ENCODE data around the gene PIGU. TPM values are rescaled to one million over a fixed set of nuclear protein-coding genes. Genes with fewer than 3 reads are reported as not detected.
"Not testable (repeated sequence)": the region's sequence is repeated elsewhere in the genome, so short reads cannot be mapped to it uniquely, and the experiment has no call there.

Gene PIGU
- total RNA-seq, 1 donor from 2014 or later, result 46.2 TPM

DNA sequence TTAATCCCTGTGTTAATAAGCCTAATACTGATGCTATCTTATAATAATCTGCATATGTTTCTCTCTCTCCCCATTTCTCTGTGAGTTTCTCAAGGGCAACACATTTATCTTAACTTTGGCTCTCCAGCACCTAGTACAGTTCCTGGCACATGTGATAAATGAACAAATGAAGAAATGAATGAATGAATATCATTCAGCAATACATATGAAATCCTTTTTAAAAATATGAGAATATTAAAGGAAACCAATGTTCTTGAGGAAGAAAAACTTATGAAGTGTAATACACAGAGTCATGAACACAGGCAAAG, 55.9 kb downstream of the PIGU start:
- Mint-ChIP-seq H3K4me3 (no peak overlapping the region), H3K9me3 (no peaks in the 10 kb centered on the region), H3K4me1 (ENCODE audit: unreplicated experiment) (peaks cover 13% of the 10 kb centered on the region), H3K27me3 (no peaks in the 10 kb centered on the region), H3K36me3 (peaks cover 34% of the 10 kb centered on the region), H3K27ac (peak overlapping the region; percentile 4)
- DNase-seq (ENCODE audit: extremely low spot score, unreplicated experiment), result no peak
- TF ChIP-seq, protein P1, sequence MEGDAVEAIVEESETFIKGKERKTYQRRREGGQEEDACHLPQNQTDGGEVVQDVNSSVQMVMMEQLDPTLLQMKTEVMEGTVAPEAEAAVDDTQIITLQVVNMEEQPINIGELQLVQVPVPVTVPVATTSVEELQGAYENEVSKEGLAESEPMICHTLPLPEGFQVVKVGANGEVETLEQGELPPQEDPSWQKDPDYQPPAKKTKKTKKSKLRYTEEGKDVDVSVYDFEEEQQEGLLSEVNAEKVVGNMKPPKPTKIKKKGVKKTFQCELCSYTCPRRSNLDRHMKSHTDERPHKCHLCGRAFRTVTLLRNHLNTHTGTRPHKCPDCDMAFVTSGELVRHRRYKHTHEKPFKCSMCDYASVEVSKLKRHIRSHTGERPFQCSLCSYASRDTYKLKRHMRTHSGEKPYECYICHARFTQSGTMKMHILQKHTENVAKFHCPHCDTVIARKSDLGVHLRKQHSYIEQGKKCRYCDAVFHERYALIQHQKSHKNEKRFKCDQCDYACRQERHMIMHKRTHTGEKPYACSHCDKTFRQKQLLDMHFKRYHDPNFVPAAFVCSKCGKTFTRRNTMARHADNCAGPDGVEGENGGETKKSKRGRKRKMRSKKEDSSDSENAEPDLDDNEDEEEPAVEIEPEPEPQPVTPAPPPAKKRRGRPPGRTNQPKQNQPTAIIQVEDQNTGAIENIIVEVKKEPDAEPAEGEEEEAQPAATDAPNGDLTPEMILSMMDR (conservative IDR thresholded peaks at IDR 0.05), result no peak

DNA sequence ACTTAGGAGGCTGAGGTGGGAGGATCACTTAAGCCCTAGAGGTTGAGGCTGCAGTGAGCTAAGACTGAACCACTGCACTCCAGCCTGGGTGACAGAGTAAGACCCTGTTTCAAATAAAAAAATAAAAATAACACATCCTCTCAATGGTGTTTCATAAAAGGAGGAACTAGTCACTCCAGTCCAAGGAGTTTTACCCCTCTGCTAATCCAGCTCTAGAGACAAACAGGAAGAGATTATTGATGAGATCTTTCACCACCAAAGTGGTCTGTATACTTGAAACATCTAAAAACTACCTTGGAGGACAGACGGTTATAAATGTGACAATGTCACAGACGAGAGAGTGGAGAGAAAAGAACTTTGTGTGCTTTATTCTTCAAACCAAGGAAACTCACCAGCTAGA, 58.2 kb downstream of the PIGU start:
- DNase-seq (ENCODE audit: extremely low spot score, unreplicated experiment), result no peak
- no peaks in the 10 kb centered on the region for H3K9me3 Mint-ChIP-seq
- no peak overlapping the region for H3K27ac Mint-ChIP-seq
- H3K4me1 Mint-ChIP-seq (ENCODE audit: unreplicated experiment), result peaks cover 8% of the 10 kb centered on the region
- H3K27me3 Mint-ChIP-seq, result no peaks in the 10 kb centered on the region
- peaks cover 36% of the 10 kb centered on the region for H3K36me3 Mint-ChIP-seq
- H3K4me3 Mint-ChIP-seq, result no peak overlapping the region
- TF ChIP-seq, protein P1 (conservative IDR thresholded peaks at IDR 0.05), result no peak

DNA sequence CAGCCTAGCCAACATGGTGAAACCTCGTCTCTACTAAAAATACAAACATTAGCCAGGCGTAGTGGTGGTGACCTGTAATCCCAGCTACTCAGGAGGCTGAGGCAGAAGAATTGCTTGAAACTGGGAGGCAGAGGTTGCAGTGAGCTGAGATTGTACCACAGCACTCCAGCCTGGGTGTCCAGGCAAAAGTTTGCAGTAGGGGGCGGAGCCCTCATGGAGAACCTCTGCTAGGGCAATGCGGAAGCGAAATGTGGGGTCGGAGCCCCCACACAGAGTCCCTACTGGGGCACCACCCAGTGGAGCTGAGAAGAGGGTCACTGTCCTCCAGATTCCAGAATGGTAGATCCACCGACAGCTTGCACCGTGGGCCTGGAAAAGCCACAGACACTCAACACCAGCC, 60.0 kb downstream of the PIGU start:
- peaks cover 35% of the 10 kb centered on the region for H3K36me3 Mint-ChIP-seq
- not testable (repeated sequence) for DNase-seq (ENCODE audit: extremely low spot score, unreplicated experiment); H3K27me3 Mint-ChIP-seq; H3K4me3 Mint-ChIP-seq; H3K27ac Mint-ChIP-seq; H3K9me3 Mint-ChIP-seq; H3K4me1 Mint-ChIP-seq (ENCODE audit: unreplicated experiment)

DNA sequence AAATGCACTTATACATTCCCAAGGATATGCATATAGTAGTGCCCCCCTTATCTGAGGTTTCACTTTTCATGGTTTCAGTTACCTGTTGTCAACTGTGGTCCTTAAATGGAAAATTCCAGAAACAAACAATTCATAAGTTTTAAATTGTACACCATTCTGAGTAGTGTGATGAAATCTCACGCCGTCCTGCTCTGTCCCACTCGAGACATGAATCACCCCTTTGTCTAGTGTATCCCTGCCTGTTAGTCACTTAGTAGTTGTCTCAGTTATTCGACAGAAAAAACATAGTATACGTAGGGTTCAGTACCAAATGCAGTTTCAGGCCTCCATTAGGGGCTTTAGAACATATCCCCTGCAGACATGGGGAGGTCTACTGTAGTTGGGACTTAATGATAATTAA, 61.4 kb downstream of the PIGU start:
- H3K4me3 Mint-ChIP-seq, result no peak overlapping the region
- DNase-seq (ENCODE audit: extremely low spot score, unreplicated experiment), result no peak
- TF ChIP-seq, protein P1 (conservative IDR thresholded peaks at IDR 0.05), result no peak
- no peak overlapping the region for H3K27ac Mint-ChIP-seq
- H3K4me1 Mint-ChIP-seq (ENCODE audit: unreplicated experiment), result no peaks in the 10 kb centered on the region
- H3K27me3 Mint-ChIP-seq, result no peaks in the 10 kb centered on the region
- peaks cover 28% of the 10 kb centered on the region for H3K36me3 Mint-ChIP-seq
- H3K9me3 Mint-ChIP-seq, result no peaks in the 10 kb centered on the region

- not testable (repeated sequence) for H3K4me3 Mint-ChIP-seq; H3K27ac Mint-ChIP-seq; H3K27me3 Mint-ChIP-seq; H3K4me1 Mint-ChIP-seq (ENCODE audit: unreplicated experiment); H3K9me3 Mint-ChIP-seq; DNase-seq (ENCODE audit: extremely low spot score, unreplicated experiment)
- H3K36me3 Mint-ChIP-seq, result peaks cover 31% of the 10 kb centered on the region
Measured at GRCh38 chr20:34611976-34612375, 64.9 kb downstream of the PIGU start.

DNA sequence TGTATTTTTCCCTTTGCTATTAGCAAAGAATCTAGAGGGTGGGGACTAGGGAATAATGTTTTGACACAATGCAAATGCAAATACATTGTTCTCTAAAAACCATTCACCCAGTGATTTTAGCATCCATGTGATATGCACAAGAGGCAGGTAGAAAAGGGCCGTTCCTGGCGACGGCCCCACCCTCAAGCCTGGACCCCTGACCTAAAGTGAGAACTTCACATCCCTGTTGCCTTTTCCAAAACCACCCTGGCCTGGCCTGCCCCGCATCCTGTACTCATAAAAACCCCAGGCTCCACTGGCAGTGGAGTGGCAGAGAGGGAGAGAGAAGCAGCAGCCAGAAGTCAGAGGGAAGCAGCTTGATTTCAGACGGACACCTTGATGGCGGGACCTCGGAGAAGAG, 69.8 kb downstream of the PIGU start:
- DNase-seq (ENCODE audit: extremely low spot score, unreplicated experiment), result no peak
- Mint-ChIP-seq H3K36me3 (peaks cover 22% of the 10 kb centered on the region), H3K4me3 (no peak overlapping the region), H3K27me3 (no peaks in the 10 kb centered on the region), H3K4me1 (ENCODE audit: unreplicated experiment) (peaks cover 18% of the 10 kb centered on the region), H3K27ac (no peak overlapping the region), H3K9me3 (no peaks in the 10 kb centered on the region)
- TF ChIP-seq, protein P1 (conservative IDR thresholded peaks at IDR 0.05), result no peak
